Measurements from ENCODE around the gene HAUS6.

- TF ChIP-seq CTCF (IDR thresholded peaks at IDR 0.05) = no peak
- TF ChIP-seq POLR2AphosphoS5 (IDR thresholded peaks at IDR 0.05) = no peak
Observed at GRCh38 chr9:19049917-19050636, 52.6 kb downstream of the HAUS6 start.
